HL-60 (cell line): ENCODE data around the gene SCYL3.

Source experiments
- DNase-seq, 2 experiments: peaks; one replicate each; pipeline ENCODE4 v3.0.0-alpha.2; 2010 to 2020; ENCODE audit warnings: low read depth in 1 of 2, low spot score in 1 of 2
- H3K27ac ChIP-seq: fragments of 250-450 bp; sonication (Bioruptor Pico); replicated peaks from 2 replicates; pipeline ENCODE4 v1.5.1; 2020; ENCODE audit warnings: mild to moderate bottlenecking, moderate library complexity
- H3K27me3 ChIP-seq: fragments of 250-450 bp; sonication (Bioruptor Pico); 2 replicates; pipeline ENCODE4 v1.5.1; 2021; ENCODE audit warnings: mild to moderate bottlenecking, moderate library complexity; ENCODE audit not compliant: insufficient read depth, poor library complexity, severe bottlenecking
- H3K4me3 ChIP-seq: replicated peaks from 2 replicates; pipeline ENCODE4 v1.5.1; 2011; ENCODE audit warnings: mild to moderate bottlenecking, control low read depth, low read length; ENCODE audit not compliant: insufficient read depth
- CTCF ChIP-seq: IDR thresholded peaks from one replicate; pipeline ENCODE4 v1.5.1; 2011; ENCODE audit warnings: low read length, control low read depth, inconsistent platforms; ENCODE audit not compliant: insufficient read depth
- GABPA ChIP-seq: IDR thresholded peaks from 2 replicates; pipeline ENCODE4 v1.6.1; 2012; ENCODE audit warnings: low read depth
- POLR2AphosphoS5 ChIP-seq: IDR thresholded peaks from 2 replicates; pipeline ENCODE4 v1.6.1; 2012; ENCODE audit warnings: low read depth
- REST ChIP-seq: IDR thresholded peaks from 2 replicates; pipeline ENCODE4 v1.6.1; 2012; ENCODE audit warnings: low read depth; ENCODE audit not compliant: insufficient replicate concordance
- SPI1 ChIP-seq: IDR thresholded peaks from 2 replicates; pipeline ENCODE4 v1.6.1; 2012; ENCODE audit warnings: low read depth, mild to moderate bottlenecking, borderline replicate concordance

The SCYL3 gene

GRCh38 chr1:169915150-169915549 lies 21.5 kb upstream of the SCYL3 start:
- no peak overlapping the region for H3K27ac ChIP-seq
- no peak for DNase-seq
- no peak overlapping the region for H3K4me3 ChIP-seq

GRCh38 chr1:169914531-169914930 lies 20.8 kb upstream of the SCYL3 start:
- H3K27me3 ChIP-seq, result no peaks in the 10 kb centered on the region
- DNase-seq, result no peak
- TF ChIP-seq SPI1, result no peak
- TF ChIP-seq REST, result no peak
- TF ChIP-seq CTCF, result no peak
- TF ChIP-seq POLR2AphosphoS5, result no peak
- TF ChIP-seq GABPA, result no peak
- no peak overlapping the region for H3K4me3 ChIP-seq
- H3K27ac ChIP-seq, result no peak overlapping the region

More at GRCh38 chr1:169915150-169915549, 21.5 kb upstream of the SCYL3 start:
- no peaks in the 10 kb centered on the region for H3K27me3 ChIP-seq
- TF ChIP-seq CTCF (no peak), POLR2AphosphoS5 (no peak), GABPA (no peak), SPI1 (no peak), REST (no peak)

GRCh38 chr1:169909499-169909898 lies 15.8 kb upstream of the SCYL3 start:
- no peak for TF ChIP-seq CTCF
- TF ChIP-seq GABPA, result no peak
- no peak for TF ChIP-seq REST
- TF ChIP-seq SPI1, result no peak
- no peak for TF ChIP-seq POLR2AphosphoS5

More at GRCh38 chr1:169909499-169909898, 15.8 kb upstream of the SCYL3 start:
- Histone ChIP-seq H3K27ac (no peak overlapping the region), H3K27me3 (no peaks in the 10 kb centered on the region), H3K4me3 (no peak overlapping the region)
- DNase-seq, result no peak
